ENCODE results near the gene BZW1. TPM values are rescaled to one million over a fixed set of nuclear protein-coding genes. Genes with fewer than 3 reads are reported as not detected.
"Not testable (repeated sequence)": the region's sequence is repeated elsewhere in the genome, so short reads cannot be mapped to it uniquely, and the experiment has no call there.

Gene BZW1
- polyA plus RNA-seq, 1 of the 3 experiments (the other 2 are of a cell fraction), result 131 TPM

GRCh38 chr2:200798514-200798913, 13.2 kb upstream of the BZW1 start:
- H3K79me2 ChIP-seq (ENCODE audit: insufficient read depth), result no peaks in the 10 kb centered on the region
- no peak overlapping the region for H2AFZ ChIP-seq (ENCODE audit: low read depth)
- no peaks in the 10 kb centered on the region for H3K4me1 ChIP-seq (ENCODE audit: control insufficient read depth in 1 of 2, insufficient read depth in 2 of 2, low read depth in 1 of 2, low read length in 1 of 2)
- H3K27me3 ChIP-seq (ENCODE audit: insufficient read depth), result no peaks in the 10 kb centered on the region
- 100% methylated on average over 1 of the region's 1 CpG for whole genome bisulfite sequencing (ENCODE audit: low lambda C conversion rate)
- TF ChIP-seq PBX3 (IDR thresholded peaks at IDR 0.05) (no peak), RCOR1 (IDR thresholded peaks at IDR 0.05; ENCODE audit: low read length) (no peak), YY1 (IDR thresholded peaks at IDR 0.05; ENCODE audit: low read depth) (no peak)
- no peak overlapping the region for H3K4me2 ChIP-seq
- no peak overlapping the region for H3K4me3 ChIP-seq (ENCODE audit: low read depth in 2 of 2, low read length in 1 of 2)
- no peaks in the 10 kb centered on the region for H3K9me2 ChIP-seq
- H3K9me3 ChIP-seq, result no peaks in the 10 kb centered on the region
- ChIA-PET CTCF (interaction anchor here (0.8 to 1.5 kb wide), 2 partner anchors 8 to 85 kb away, joined by 3 read pairs; no protein-coding TSS in a partner anchor), POLR2A (no interaction called here)
- no peak for DNase-seq
- H3K9ac ChIP-seq, result no peak overlapping the region
- no peaks in the 10 kb centered on the region for H3K36me3 ChIP-seq (replicated peaks in 1 of 2; ENCODE audit: control insufficient read depth in 1 of 2, insufficient read depth in 2 of 2, low read length in 1 of 2)
- H3F3A ChIP-seq (replicated peaks; ENCODE audit: insufficient read depth), result no peaks in the 10 kb centered on the region
- H4K20me1 ChIP-seq (ENCODE audit: insufficient read depth), result no peaks in the 10 kb centered on the region
- H3K27ac ChIP-seq (ENCODE audit: low read depth in 2 of 2, low read length in 1 of 2), result no peak overlapping the region

- Histone ChIP-seq H3K9me2 (no peaks in the 10 kb centered on the region), H3F3A (replicated peaks; ENCODE audit: insufficient read depth) (no peaks in the 10 kb centered on the region), H3K9ac (no peak overlapping the region), H3K79me2 (ENCODE audit: insufficient read depth) (no peaks in the 10 kb centered on the region), H3K36me3 (replicated peaks in 1 of 2; ENCODE audit: control insufficient read depth in 1 of 2, insufficient read depth in 2 of 2, low read length in 1 of 2) (no peaks in the 10 kb centered on the region), H3K27ac (ENCODE audit: low read depth in 2 of 2, low read length in 1 of 2) (no peak overlapping the region), H3K4me3 (ENCODE audit: low read depth in 2 of 2, low read length in 1 of 2) (no peak overlapping the region), H3K9me3 (no peaks in the 10 kb centered on the region), H3K4me2 (no peak overlapping the region), H3K27me3 (ENCODE audit: insufficient read depth) (no peaks in the 10 kb centered on the region), H4K20me1 (ENCODE audit: insufficient read depth) (no peaks in the 10 kb centered on the region), H2AFZ (ENCODE audit: low read depth) (no peak overlapping the region), H3K4me1 (ENCODE audit: control insufficient read depth in 1 of 2, insufficient read depth in 2 of 2, low read depth in 1 of 2, low read length in 1 of 2) (no peaks in the 10 kb centered on the region)
- DNase-seq, result no peak
- TF ChIP-seq ELF1 (IDR thresholded peaks at IDR 0.05) (no peak), NRF1 (IDR thresholded peaks at IDR 0.05; ENCODE audit: low read depth, low read length) (no peak), SIN3A (IDR thresholded peaks at IDR 0.05; ENCODE audit: borderline replicate concordance, low read depth, low read length) (no peak), YY1 (IDR thresholded peaks at IDR 0.05; ENCODE audit: low read depth) (no peak), POLR2AphosphoS5 (IDR thresholded peaks at IDR 0.05; ENCODE audit: low read depth, low read length) (no peak), REST (IDR thresholded peaks at IDR 0.05; ENCODE audit: low read depth, low read length) (no peak), RFX5 (IDR thresholded peaks at IDR 0.05; ENCODE audit: low read length) (no peak), JUND (IDR thresholded peaks at IDR 0.05) (no peak), CHD2 (IDR thresholded peaks at IDR 0.05; ENCODE audit: low read length, partially characterized antibody) (no peak), TCF12 (IDR thresholded peaks at IDR 0.05) (no peak), RXRA (IDR thresholded peaks at IDR 0.05; ENCODE audit: borderline replicate concordance, low read depth) (no peak), EZH2phosphoT487 (IDR thresholded peaks at IDR 0.05; ENCODE audit: borderline replicate concordance, low read depth) (no peak), TAF1 (IDR thresholded peaks at IDR 0.05; ENCODE audit: borderline replicate concordance, low read depth, low read length) (no peak), FOXM1 (IDR thresholded peaks at IDR 0.05; ENCODE audit: low read depth) (no peak), NFIC (IDR thresholded peaks at IDR 0.05; ENCODE audit: borderline replicate concordance) (no peak)
- POLR2A ChIA-PET, result no interaction called here
- WGBS (ENCODE audit: low lambda C conversion rate), result 94% methylated on average over 2 of the region's 2 CpGs
- CTCF ChIA-PET, result no interaction called here
Measured at GRCh38 chr2:200800458-200800857, 11.3 kb upstream of the BZW1 start.

- H3K36me3 ChIP-seq (replicated peaks in 1 of 2; ENCODE audit: control insufficient read depth in 1 of 2, insufficient read depth in 2 of 2, low read length in 1 of 2); H3K27ac ChIP-seq (ENCODE audit: low read depth in 2 of 2, low read length in 1 of 2); DNase-seq; CTCF ChIA-PET; H2AFZ ChIP-seq (ENCODE audit: low read depth); H3F3A ChIP-seq (replicated peaks; ENCODE audit: insufficient read depth); H3K27me3 ChIP-seq (ENCODE audit: insufficient read depth); H3K9me2 ChIP-seq; H3K4me3 ChIP-seq (ENCODE audit: low read depth in 2 of 2, low read length in 1 of 2); H3K4me1 ChIP-seq (ENCODE audit: control insufficient read depth in 1 of 2, insufficient read depth in 2 of 2, low read depth in 1 of 2, low read length in 1 of 2); H3K9ac ChIP-seq; H3K9me3 ChIP-seq; POLR2A ChIA-PET; H4K20me1 ChIP-seq (ENCODE audit: insufficient read depth); H3K79me2 ChIP-seq (ENCODE audit: insufficient read depth); H3K4me2 ChIP-seq: not testable (repeated sequence)
- no CpG with 5 or more reads among the region's 1 CpG for WGBS (ENCODE audit: low lambda C conversion rate)
Measured at GRCh38 chr2:200801431-200801830, 10.3 kb upstream of the BZW1 start.
